WTC11 (cell line): Measurements from ENCODE around the gene THAP9. TPM values are rescaled to one million over a fixed set of nuclear protein-coding genes. Genes with fewer than 3 reads are reported as not detected.

Source experiments
- ATAC-seq: fragments of 200-7000 bp; cut with Tn5 transposase; 2 replicates; pipeline ENCODE4 v1.10.0; 2021; ENCODE audit warnings: mild to moderate bottlenecking, moderate library complexity
- CTCF ChIA-PET: fragments of 300-600 bp; sonication (Branson Sonifier 250); formaldehyde crosslinking; loops from one replicate; lab custom pipeline; 2021; ENCODE audit warnings: antibody characterized with exemption; lab: Charles Lee
- POLR2A ChIA-PET: fragments of 350-600 bp; sonication (Branson Sonifier 250); formaldehyde crosslinking; loops from one replicate; lab custom pipeline; 2021; ENCODE audit warnings: antibody characterized with exemption; lab: Charles Lee
- DNase-seq: peaks from one replicate; pipeline ENCODE4 v3.0.0; 2021; ENCODE audit warnings: low spot score
- H3K27ac Mint-ChIP-seq: 2 replicates; pipeline ENCODE4 v1.8.0; 2021; ENCODE audit warnings: mixed read lengths
- H3K27me3 Mint-ChIP-seq: 2 replicates; pipeline ENCODE4 v1.8.0; 2021; ENCODE audit warnings: low read depth, mild to moderate bottlenecking, moderate library complexity, mixed read lengths
- H3K36me3 Mint-ChIP-seq: 2 replicates; pipeline ENCODE4 v1.8.0; 2021; ENCODE audit warnings: mixed read lengths
- H3K4me1 Mint-ChIP-seq: 2 replicates; pipeline ENCODE4 v1.8.0; 2022; ENCODE audit warnings: mixed read lengths
- H3K4me3 Mint-ChIP-seq: 2 replicates; pipeline ENCODE4 v1.8.0; 2021; ENCODE audit warnings: mild to moderate bottlenecking, moderate library complexity, mixed read lengths
- H3K9me3 Mint-ChIP-seq: 2 replicates; pipeline ENCODE4 v1.8.0; 2021; ENCODE audit warnings: mixed read lengths
- ATF3 ChIP-seq: sonication (generic); formaldehyde crosslinking; conservative IDR thresholded peaks from 2 replicates; pipeline ENCODE4 v1.8.1; 2022; ENCODE audit warnings: mild to moderate bottlenecking, missing genetic modification reagents
- CREM ChIP-seq: sonication (generic); formaldehyde crosslinking; IDR thresholded peaks from 2 replicates; pipeline ENCODE4 v1.8.1; 2022; ENCODE audit warnings: mild to moderate bottlenecking, missing genetic modification reagents, moderate library complexity
- ELF4 ChIP-seq: sonication (generic); formaldehyde crosslinking; IDR thresholded peaks from 2 replicates; pipeline ENCODE4 v1.8.1; 2022; ENCODE audit warnings: low read depth, mild to moderate bottlenecking, moderate library complexity, missing genetic modification reagents
- FOXJ3 ChIP-seq: sonication (generic); formaldehyde crosslinking; IDR thresholded peaks from 2 replicates; pipeline ENCODE4 v1.9.0; 2021; ENCODE audit warnings: missing genetic modification reagents, mild to moderate bottlenecking, borderline replicate concordance
- KAT7 ChIP-seq: sonication (generic); formaldehyde crosslinking; IDR thresholded peaks from 2 replicates; pipeline ENCODE4 v1.8.1; 2023; ENCODE audit warnings: missing genetic modification reagents, mild to moderate bottlenecking, borderline replicate concordance
- NFYB ChIP-seq: sonication (generic); formaldehyde crosslinking; conservative IDR thresholded peaks from 2 replicates; pipeline ENCODE4 v1.8.0; 2022; ENCODE audit warnings: low read depth, missing genetic modification reagents
- PREB ChIP-seq: sonication (generic); formaldehyde crosslinking; IDR thresholded peaks from 2 replicates; pipeline ENCODE4 v1.8.1; 2022; ENCODE audit warnings: mild to moderate bottlenecking, missing genetic modification reagents, moderate library complexity, borderline replicate concordance
- RELA ChIP-seq: sonication (generic); formaldehyde crosslinking; IDR thresholded peaks from 2 replicates; pipeline ENCODE4 v1.8.1; 2022; ENCODE audit warnings: missing genetic modification reagents, mild to moderate bottlenecking, borderline replicate concordance
- SOX15 ChIP-seq: fragments of 250-450 bp; sonication (Bioruptor Pico); IDR thresholded peaks from 2 replicates; pipeline ENCODE4 v1.9.0; 2021; ENCODE audit warnings: mild to moderate bottlenecking
- SP1 ChIP-seq: sonication (generic); formaldehyde crosslinking; conservative IDR thresholded peaks from 2 replicates; pipeline ENCODE4 v1.8.1; 2022; ENCODE audit warnings: missing genetic modification reagents
- TEAD1 ChIP-seq: sonication (generic); formaldehyde crosslinking; IDR thresholded peaks from 2 replicates; pipeline ENCODE4 v1.8.0; 2022; ENCODE audit warnings: mild to moderate bottlenecking, missing genetic modification reagents
- ZNF281 ChIP-seq: sonication (generic); formaldehyde crosslinking; IDR thresholded peaks from 2 replicates; pipeline ENCODE4 v1.8.0; 2023; ENCODE audit warnings: mild to moderate bottlenecking, missing genetic modification reagents
- total RNA-seq: library from RNA; stranded (reverse); gene quantifications from 3 replicates; pipeline ENCODE4 v1.2.3, GENCODE V29; 2021

The THAP9 gene
- total RNA-seq, 1 experiment from 2014 or later, result 17.7 TPM

- H3K9me3 Mint-ChIP-seq, result no peaks in the 10 kb centered on the region
- ChIA-PET CTCF (no interaction called here), POLR2A (no interaction called here)
- DNase-seq, result no peak
- H3K27me3 Mint-ChIP-seq, result no peaks in the 10 kb centered on the region
- H3K4me1 Mint-ChIP-seq, result no peaks in the 10 kb centered on the region
- no peak for TF ChIP-seq PREB (CRISPR knock-in tag)
- TF ChIP-seq, all 79 proteins: peak for 0
- ATAC-seq, result no peak
- Mint-ChIP-seq H3K4me3 (no peak overlapping the region), H3K36me3 (peaks cover 28% of the 10 kb centered on the region), H3K27ac (no peak overlapping the region)
Measured at GRCh38 chr4:82939414-82939813, 38.9 kb downstream of the THAP9 start.

- Mint-ChIP-seq H3K27ac (no peak overlapping the region), H3K4me3 (no peak overlapping the region), H3K36me3 (0 out of 2 replicates have a peak, but pooled peaks cover 3% of the 10 kb centered on the region), H3K27me3 (no peaks in the 10 kb centered on the region), H3K9me3 (no peaks in the 10 kb centered on the region), H3K4me1 (no peaks in the 10 kb centered on the region)
- DNase-seq, result no peak
- ChIA-PET CTCF (no interaction called here), POLR2A (no interaction called here)
- no peak for ATAC-seq
- TF ChIP-seq ELF4 (CRISPR knock-in tag), result no peak
- no peak for TF ChIP-seq NFYB (CRISPR knock-in tag)
- TF ChIP-seq ZNF281, result no peak
- no peak for TF ChIP-seq KAT7
Measured at GRCh38 chr4:82947498-82947897, 47.0 kb downstream of the THAP9 start.

- no peak overlapping the region for H3K27ac Mint-ChIP-seq
- CTCF ChIA-PET, result no interaction called here
Measured at GRCh38 chr4:82948647-82949204, 48.2 kb downstream of the THAP9 start.

More at GRCh38 chr4:82948647-82949204, 48.2 kb downstream of the THAP9 start:
- 0 out of 2 replicates have a peak, but pooled peaks cover 3% of the 10 kb centered on the region for H3K36me3 Mint-ChIP-seq
- DNase-seq, result no peak
- H3K4me3 Mint-ChIP-seq, result no peak overlapping the region
- no peaks in the 10 kb centered on the region for H3K4me1 Mint-ChIP-seq
- POLR2A ChIA-PET, result no interaction called here
- no peaks in the 10 kb centered on the region for H3K27me3 Mint-ChIP-seq
- no peak for ATAC-seq
- TF ChIP-seq ATF3 (no peak), FOXJ3 (CRISPR knock-in tag) (no peak), RELA (CRISPR knock-in tag) (no peak), TEAD1 (no peak), CREM (no peak), ZNF281 (no peak), SP1 (CRISPR knock-in tag) (no peak), SOX15 (CRISPR knock-in tag) (no peak)
- H3K9me3 Mint-ChIP-seq, result no peaks in the 10 kb centered on the region
